Gastrocnemius medialis (tissue), 4 donors: ENCODE data around the gene ISL2. TPM values are rescaled to one million over a fixed set of nuclear protein-coding genes. Genes with fewer than 3 reads are reported as not detected.

Source experiments
- ATAC-seq, 2 donors: fragments of 150-250 bp; one replicate each; pipeline ENCODE4 v1.9.1; 2016
- DNase-seq, 2 donors: peaks; one replicate each; pipeline ENCODE4 v3.0.0-alpha.2; 2019
- H3K27ac ChIP-seq, 4 donors: fragments of 200-600 bp; sonication (generic); 1 replicate in 1 of 4; 2 replicates in 3 of 4; pipeline ENCODE4 v1.5.1; 2016 to 2018; ENCODE audit warnings: mild to moderate bottlenecking in 2 of 4, moderate library complexity in 1 of 4
- H3K27me3 ChIP-seq, 3 donors: fragments of 200-600 bp; sonication (generic) in 2 of 3; 1 replicate in 1 of 3; 2 replicates in 2 of 3; pipeline versions ENCODE4 v1.5.1 to v1.6.0; 2016 to 2019; ENCODE audit warnings: mild to moderate bottlenecking in 1 of 3, moderate library complexity in 1 of 3
- H3K36me3 ChIP-seq, 2 donors: fragments of 200-600 bp; sonication (generic) in 1 of 2; one replicate each; pipeline ENCODE4 v1.5.1; 2017 to 2018
- H3K4me1 ChIP-seq, 2 donors: fragments of 200-600 bp; sonication (generic) in 1 of 2; one replicate each; pipeline ENCODE4 v1.5.1; 2016 to 2017; ENCODE audit warnings: mild to moderate bottlenecking in 2 of 2
- H3K4me3 ChIP-seq, 4 donors: fragments of 200-600 bp; sonication (generic) in 3 of 4; 1 replicate in 1 of 4; 2 replicates in 3 of 4; pipeline ENCODE4 v1.5.1; 2016 to 2019; ENCODE audit warnings: mild to moderate bottlenecking in 2 of 4
- H3K9me3 ChIP-seq, 3 donors: fragments of 200-600 bp; sonication (generic) in 2 of 3; 1 replicate in 1 of 3; 2 replicates in 2 of 3; pipeline ENCODE4 v1.5.1; 2016 to 2019
- CTCF ChIP-seq, 5 experiments: fragments of 450-650 bp in 3 of 5; fragments of 200-600 bp in 2 of 5; sonication (generic) in 2 of 5; IDR thresholded peaks in 4 of 5; conservative IDR thresholded peaks in 1 of 5; 1 replicate in 4 of 5; 2 replicates in 1 of 5; pipeline ENCODE4 v1.5.1; 2016 to 2019; ENCODE audit warnings: antibody characterized with exemption in 5 of 5, mild to moderate bottlenecking in 3 of 5, moderate library complexity in 3 of 5
- POLR2A ChIP-seq, 2 donors: fragments of 450-650 bp; IDR thresholded peaks; one replicate each; pipeline ENCODE4 v1.6.1; 2017; ENCODE audit warnings: antibody characterized with exemption in 2 of 2, mild to moderate bottlenecking in 2 of 2, moderate library complexity in 2 of 2
- in situ Hi-C, 4 donors: fragments of 200-750 bp; cut with MboI; loops; one replicate each; pipeline versions ENCODE4 v1.15.0 to v1.8.0; 2017; ENCODE audit warnings: low sequenced_read_pairs in 4 of 4
- intact Hi-C: fragments of 100-400 bp; cut with DNase I; formaldehyde crosslinking; loops from one replicate; pipeline ENCODE4 v1.15.1; 2023; ENCODE audit warnings: low total_unique reads
- total RNA-seq, 4 donors: library from RNA; depleted of rRNA; stranded (reverse); fragments of >200 nt; gene quantifications; one replicate each; pipeline versions ENCODE4 v1.1.0 to v1.2.3, GENCODE V29; 2016

ISL2 gene
- total RNA-seq, 4 donors from 2014 or later = not detected

- no peak overlapping the region for H3K4me3 ChIP-seq
- in situ Hi-C loops = loop anchor here in 1 of 4 donors (25.0 kb wide), 1 partner anchor 162 kb away; no protein-coding TSS in a partner anchor
These were observed 12.9 kb downstream of the ISL2 start for GRCh38 chr15:76349301-76350070.

GRCh38 chr15:76353023-76353577 is 16.5 kb downstream of the ISL2 start:
- H3K4me1 ChIP-seq = no peaks in the 10 kb centered on the region
- in situ Hi-C loops (no loop called here), intact Hi-C loops (no loop called here)
- no peak overlapping the region for H3K4me3 ChIP-seq
- H3K27ac ChIP-seq = no peak overlapping the region
- TF ChIP-seq POLR2A (IDR thresholded peaks at IDR 0.05) (no peak), CTCF (IDR thresholded peaks at IDR 0.05 in 4 of 5, conservative IDR thresholded peaks at IDR 0.05 in 1 of 5) (no peak)
- H3K9me3 ChIP-seq = no peaks in the 10 kb centered on the region
- peaks cover 2 to 5% of the 10 kb centered on the region in 2 donors for H3K36me3 ChIP-seq
- H3K27me3 ChIP-seq = peaks cover 2 to 14% (median 14%) of the 10 kb centered on the region in 3 donors
- DNase-seq = no peak
- no peak for ATAC-seq

More at GRCh38 chr15:76349301-76350070, 12.9 kb downstream of the ISL2 start:
- ATAC-seq (no peak), DNase-seq (no peak)
- no peaks in the 10 kb centered on the region for H3K9me3 ChIP-seq
- H3K27ac ChIP-seq = no peak overlapping the region
- peaks cover 38 to 51% (median 48%) of the 10 kb centered on the region in 3 donors for H3K27me3 ChIP-seq
- intact Hi-C loops = no loop called here
- H3K4me1 ChIP-seq = peaks cover 7 to 10% of the 10 kb centered on the region in 2 donors
- TF ChIP-seq CTCF (IDR thresholded peaks at IDR 0.05 in 4 of 5, conservative IDR thresholded peaks at IDR 0.05 in 1 of 5) = no peak
- no peak for TF ChIP-seq POLR2A (IDR thresholded peaks at IDR 0.05)
- peaks cover 2 to 5% of the 10 kb centered on the region in 2 donors for H3K36me3 ChIP-seq

- DNase-seq = no peak
- Histone ChIP-seq H3K9me3 (no peaks in the 10 kb centered on the region), H3K4me1 (no peaks in the 10 kb centered on the region), H3K4me3 (no peak overlapping the region), H3K27me3 (peaks cover 0 to 8% (median 6%) of the 10 kb centered on the region in 3 donors), H3K36me3 (peaks cover 2 to 5% of the 10 kb centered on the region in 2 donors), H3K27ac (no peak overlapping the region)
- in situ Hi-C loops = no loop called here
- intact Hi-C loops = no loop called here
- ATAC-seq = no peak
- TF ChIP-seq POLR2A (IDR thresholded peaks at IDR 0.05) = no peak
- no peak for TF ChIP-seq CTCF (IDR thresholded peaks at IDR 0.05 in 4 of 5, conservative IDR thresholded peaks at IDR 0.05 in 1 of 5)
These were observed 17.3 kb downstream of the ISL2 start for GRCh38 chr15:76353903-76354302.

- TF ChIP-seq CTCF (IDR thresholded peaks at IDR 0.05 in 4 of 5, conservative IDR thresholded peaks at IDR 0.05 in 1 of 5) = no peak
- no peaks in the 10 kb centered on the region for H3K9me3 ChIP-seq
- DNase-seq = no peak
- no peak for ATAC-seq
- in situ Hi-C loops (no loop called here), intact Hi-C loops (no loop called here)
- peaks cover 0 to 5% of the 10 kb centered on the region in 2 donors for H3K36me3 ChIP-seq
- H3K27me3 ChIP-seq = peaks cover 0 to 2% (median 0%) of the 10 kb centered on the region in 3 donors
- no peaks in the 10 kb centered on the region for H3K4me1 ChIP-seq
- no peak overlapping the region for H3K4me3 ChIP-seq
- no peak overlapping the region for H3K27ac ChIP-seq
These were observed 18.4 kb downstream of the ISL2 start for GRCh38 chr15:76354823-76355440.
